Mononuclear cell (primary cell): ENCODE measurements around the gene STX1A. TPM values are rescaled to one million over a fixed set of nuclear protein-coding genes. Genes with fewer than 3 reads are reported as not detected.
"Not testable (repeated sequence)": the region's sequence is repeated elsewhere in the genome, so short reads cannot be mapped to it uniquely, and the experiment has no call there.

ENCODE experiments used
- H3K27me3 ChIP-seq: 2 replicates; pipeline ENCODE4 v1.6.0; 2011; ENCODE audit warnings: low read length, control low read depth; ENCODE audit not compliant: insufficient read depth
- H3K4me1 ChIP-seq: 2 replicates; pipeline ENCODE4 v1.5.1; 2011; ENCODE audit warnings: mild to moderate bottlenecking, low read length, control low read depth; ENCODE audit not compliant: insufficient read depth
- H3K4me3 ChIP-seq: 2 replicates; pipeline ENCODE4 v1.5.1; 2011; ENCODE audit warnings: mild to moderate bottlenecking, low read length, moderate library complexity
- H3K9me3 ChIP-seq: 2 replicates; pipeline ENCODE4 v1.5.1; 2011; ENCODE audit warnings: low read depth, mild to moderate bottlenecking, control low read depth, low read length
- total RNA-seq: library from RNA; depleted of rRNA; stranded (reverse); fragments of >200 nt; gene quantifications from one replicate; pipeline ENCODE4 v1.2.3, GENCODE V29; 2012

Gene STX1A
- total RNA-seq, 1 donor = 18.6 TPM

DNA sequence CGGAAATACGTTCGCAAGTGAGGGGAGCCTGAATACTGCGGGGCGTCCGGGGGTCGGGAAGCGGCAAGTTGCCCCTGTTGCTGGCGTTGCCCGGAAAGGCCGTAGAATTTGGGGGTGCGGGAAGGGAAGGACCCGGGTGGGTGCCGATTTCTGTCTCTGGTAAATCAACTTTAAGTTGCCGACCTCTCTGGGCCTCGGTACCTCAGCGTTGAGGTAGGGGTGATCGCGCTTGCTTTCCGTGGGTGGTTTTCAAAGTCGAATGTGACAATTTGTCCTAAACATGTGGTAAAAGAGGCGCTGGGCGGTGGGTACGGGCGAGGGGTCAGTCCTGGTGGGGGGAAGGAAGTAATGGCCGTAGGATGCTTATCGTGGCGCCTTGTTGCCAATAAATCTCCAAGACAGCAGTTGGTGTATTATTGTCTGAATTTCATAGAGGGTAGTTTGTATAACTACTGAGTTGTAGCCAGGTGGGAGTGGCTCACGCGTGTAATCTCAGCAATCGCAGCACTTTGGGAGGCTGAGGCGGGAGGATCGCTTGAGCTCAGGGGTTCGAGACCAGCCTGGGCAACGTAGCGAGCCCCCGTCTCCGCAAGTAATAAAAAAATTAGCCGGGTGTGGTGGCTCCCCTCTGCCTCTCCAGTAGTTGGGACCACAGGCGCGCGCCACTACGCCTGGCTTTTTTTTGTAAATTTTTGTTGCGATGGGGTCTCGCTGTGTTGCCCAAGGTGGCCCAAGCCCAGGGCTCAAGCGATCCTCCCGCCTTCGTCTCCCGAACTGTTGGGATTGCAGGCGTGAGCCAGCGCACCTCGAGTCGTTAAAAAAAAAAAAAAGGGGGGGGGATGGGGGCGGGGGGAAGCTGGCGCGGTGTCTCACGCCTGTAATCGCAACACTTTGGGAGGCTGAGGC, 35.4 kb downstream of the STX1A start:
- Histone ChIP-seq H3K9me3 (no peaks in the 10 kb centered on the region), H3K4me3 (peak overlapping the region; percentile 94), H3K27me3 (no peaks in the 10 kb centered on the region), H3K4me1 (peaks cover 36% of the 10 kb centered on the region)

DNA sequence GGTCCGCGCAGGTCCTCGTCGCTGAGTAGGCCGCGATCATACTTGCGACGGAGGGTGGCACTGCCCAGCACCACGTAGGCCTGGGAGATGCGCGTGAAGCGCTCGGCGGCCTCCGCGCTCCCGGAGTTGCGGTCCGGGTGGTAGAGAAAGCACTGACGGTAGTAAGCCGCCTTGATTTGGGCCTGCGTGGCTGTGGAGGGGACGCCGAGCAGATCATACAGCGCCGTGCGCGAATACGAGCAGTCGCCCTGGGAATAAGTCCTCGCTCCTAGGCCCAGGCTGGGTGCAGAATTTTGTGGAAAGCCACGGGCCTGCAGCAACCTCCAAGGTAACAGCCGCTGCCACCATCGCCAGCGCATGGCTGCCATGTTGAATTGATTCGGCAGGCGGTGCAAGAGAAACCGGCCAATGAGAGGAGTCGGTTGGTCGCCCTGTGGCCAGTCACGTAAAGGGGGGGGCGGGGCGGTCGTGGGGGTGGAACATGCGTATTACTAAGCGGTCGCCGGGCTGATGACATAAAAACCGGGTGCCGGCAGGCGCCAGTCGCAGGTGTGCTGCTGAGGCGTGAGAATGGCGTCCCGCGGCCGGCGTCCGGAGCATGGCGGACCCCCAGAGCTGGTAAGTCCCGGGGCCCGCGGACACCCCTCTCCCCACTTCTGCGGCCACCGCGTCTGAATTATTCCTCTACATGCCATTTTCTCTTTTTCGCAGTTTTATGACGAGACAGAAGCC, 36.2 kb downstream of the STX1A start, which contains the start of the genes BUD23 and DNAJC30:
Gene BUD23 (plus strand): TSS at position 542 of the 732 bp plus-strand sequence. CDS start 29 bp downstream, at position 571.
Gene DNAJC30 (minus strand): TSS at position 398 of the 732 bp plus-strand sequence. CDS start 30 bp downstream, at position 368.
- peaks cover 36% of the 10 kb centered on the region for H3K4me1 ChIP-seq
- H3K27me3 ChIP-seq = no peaks in the 10 kb centered on the region
- H3K4me3 ChIP-seq = peak within 1 kb of the TSS; percentile 94

DNA sequence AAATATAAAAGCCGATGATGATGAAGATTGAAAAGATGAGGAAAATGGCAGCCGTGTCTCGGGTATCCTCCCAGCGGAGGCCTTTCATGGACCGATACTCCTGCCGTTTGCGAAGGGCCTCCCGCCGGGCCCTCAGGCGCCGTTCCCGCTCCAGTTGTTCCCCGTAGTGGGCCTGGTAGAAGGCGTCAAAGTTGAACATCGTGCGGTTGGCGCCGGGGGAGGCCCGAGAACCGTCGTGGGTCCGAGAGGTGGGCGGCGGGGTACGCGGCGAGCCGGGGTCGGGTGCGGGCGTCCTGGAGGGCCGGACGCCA, 36.8 kb downstream of the STX1A start:
- Histone ChIP-seq H3K9me3 (no peaks in the 10 kb centered on the region), H3K27me3 (no peaks in the 10 kb centered on the region), H3K4me1 (peaks cover 36% of the 10 kb centered on the region), H3K4me3 (peak overlapping the region; percentile 94)

More for the DNA sequence above, 36.2 kb downstream of the STX1A start, which contains the start of the genes BUD23 and DNAJC30:
- H3K9me3 ChIP-seq = no peaks in the 10 kb centered on the region

DNA sequence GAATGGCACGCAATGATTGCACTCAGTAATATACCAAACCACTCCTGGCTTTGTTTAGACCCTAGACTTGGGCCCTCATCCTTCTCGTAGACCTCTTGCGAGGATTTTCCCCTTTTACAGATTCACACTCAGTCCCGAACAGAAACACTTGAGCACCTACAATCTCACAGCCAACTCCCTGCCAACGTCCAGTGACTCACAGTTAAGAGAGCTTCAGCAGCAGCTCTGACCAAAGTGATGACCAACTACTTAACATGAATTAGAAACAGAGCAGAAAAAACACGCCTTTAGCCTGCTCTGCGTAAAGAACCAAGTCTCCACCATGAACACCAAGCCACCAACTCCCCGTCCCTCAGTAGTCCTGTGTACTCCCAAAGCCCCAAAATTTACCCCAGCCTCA, 38.4 kb downstream of the STX1A start:
- Histone ChIP-seq H3K4me1 (peaks cover 36% of the 10 kb centered on the region), H3K27me3 (no peaks in the 10 kb centered on the region), H3K9me3 (no peaks in the 10 kb centered on the region), H3K4me3 (no peak overlapping the region)

DNA sequence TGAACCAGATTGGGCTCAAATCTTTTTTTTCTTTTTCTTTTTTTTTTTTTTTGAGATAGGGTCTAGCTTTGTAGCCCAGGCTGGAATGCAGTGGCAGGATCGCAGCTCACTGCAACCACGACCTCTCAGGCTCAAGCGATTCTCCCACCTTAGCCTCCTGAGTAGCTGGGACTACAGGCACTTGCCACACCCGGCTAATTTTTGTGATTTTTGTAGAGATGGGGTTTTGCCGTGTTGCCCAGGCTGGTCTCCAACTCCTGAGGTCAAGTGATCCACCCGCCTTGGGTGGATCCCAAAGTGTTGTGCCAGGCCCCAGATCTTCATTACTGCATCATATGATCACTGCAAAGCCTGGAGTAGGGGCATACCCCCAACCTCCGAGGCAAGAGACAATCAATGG, 39.0 kb downstream of the STX1A start:
- H3K9me3 ChIP-seq = no peaks in the 10 kb centered on the region
- no peak overlapping the region for H3K4me3 ChIP-seq
- H3K4me1 ChIP-seq = peaks cover 36% of the 10 kb centered on the region
- H3K27me3 ChIP-seq = no peaks in the 10 kb centered on the region

DNA sequence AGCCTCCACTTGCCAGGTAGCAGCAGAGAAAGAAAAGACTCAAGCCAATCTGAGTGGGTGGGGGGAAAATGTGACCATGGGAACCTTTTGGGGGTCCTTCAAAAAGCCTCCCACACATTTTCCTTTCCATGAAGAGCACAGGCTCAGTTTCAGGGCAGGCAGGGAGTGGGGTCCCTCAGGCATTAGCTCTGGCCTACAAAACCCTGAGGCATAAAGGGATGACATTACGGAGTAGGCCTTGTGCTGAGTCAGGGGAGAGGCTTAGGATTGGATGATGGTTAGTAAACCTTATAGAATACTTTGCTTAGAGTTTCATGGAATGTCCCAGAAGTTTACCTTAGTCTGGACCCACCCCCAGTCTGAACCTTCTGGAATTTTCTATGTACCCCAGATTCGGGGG, 39.8 kb downstream of the STX1A start:
- H3K4me3 ChIP-seq = no peak overlapping the region
- H3K4me1 ChIP-seq = peaks cover 30% of the 10 kb centered on the region
- H3K9me3 ChIP-seq = no peaks in the 10 kb centered on the region
- no peaks in the 10 kb centered on the region for H3K27me3 ChIP-seq

DNA sequence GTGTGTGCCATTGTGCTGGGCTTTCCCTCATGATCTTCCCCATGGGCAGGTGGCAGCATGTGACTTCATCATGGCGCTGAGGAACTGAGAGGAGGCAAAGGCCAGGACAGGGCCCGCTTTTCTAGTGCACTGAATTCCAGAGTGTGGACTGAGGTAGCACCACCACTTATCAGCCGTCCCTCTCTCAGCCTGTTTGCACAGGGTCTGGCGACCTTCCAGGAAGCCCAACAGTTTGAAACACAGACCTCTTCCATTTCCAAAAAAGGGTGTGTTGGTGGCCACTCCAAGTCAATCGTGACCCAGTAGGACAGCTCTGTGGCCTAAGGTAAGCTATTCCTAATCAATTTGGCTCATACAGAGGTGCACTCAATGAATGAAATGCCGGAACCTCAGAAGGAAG, 40.6 kb downstream of the STX1A start:
- peaks cover 22% of the 10 kb centered on the region for H3K4me1 ChIP-seq
- H3K9me3 ChIP-seq = no peaks in the 10 kb centered on the region
- H3K27me3 ChIP-seq = no peaks in the 10 kb centered on the region
- no peak overlapping the region for H3K4me3 ChIP-seq

DNA sequence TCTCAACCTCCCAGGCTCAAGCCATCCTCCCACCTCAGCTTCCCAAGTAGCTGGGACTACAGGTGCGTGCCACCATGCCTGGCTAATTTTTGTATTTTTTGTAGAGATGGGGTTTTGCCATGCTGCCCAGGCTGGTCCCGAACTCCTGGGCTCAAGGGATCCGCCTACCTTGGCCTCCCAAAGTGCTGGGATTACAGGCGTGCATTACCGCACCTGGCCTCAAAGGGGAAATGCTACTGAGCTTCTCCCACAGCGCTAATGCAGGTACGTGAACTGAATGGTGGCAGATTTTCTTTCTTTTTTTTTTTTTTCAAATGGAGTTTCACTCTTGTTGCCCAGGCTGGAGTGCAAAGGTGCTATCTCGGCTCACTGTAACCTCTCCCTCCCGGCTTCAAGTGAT, 43.4 kb downstream of the STX1A start:
- not testable (repeated sequence) for H3K27me3 ChIP-seq, H3K4me3 ChIP-seq, H3K9me3 ChIP-seq, H3K4me1 ChIP-seq

DNA sequence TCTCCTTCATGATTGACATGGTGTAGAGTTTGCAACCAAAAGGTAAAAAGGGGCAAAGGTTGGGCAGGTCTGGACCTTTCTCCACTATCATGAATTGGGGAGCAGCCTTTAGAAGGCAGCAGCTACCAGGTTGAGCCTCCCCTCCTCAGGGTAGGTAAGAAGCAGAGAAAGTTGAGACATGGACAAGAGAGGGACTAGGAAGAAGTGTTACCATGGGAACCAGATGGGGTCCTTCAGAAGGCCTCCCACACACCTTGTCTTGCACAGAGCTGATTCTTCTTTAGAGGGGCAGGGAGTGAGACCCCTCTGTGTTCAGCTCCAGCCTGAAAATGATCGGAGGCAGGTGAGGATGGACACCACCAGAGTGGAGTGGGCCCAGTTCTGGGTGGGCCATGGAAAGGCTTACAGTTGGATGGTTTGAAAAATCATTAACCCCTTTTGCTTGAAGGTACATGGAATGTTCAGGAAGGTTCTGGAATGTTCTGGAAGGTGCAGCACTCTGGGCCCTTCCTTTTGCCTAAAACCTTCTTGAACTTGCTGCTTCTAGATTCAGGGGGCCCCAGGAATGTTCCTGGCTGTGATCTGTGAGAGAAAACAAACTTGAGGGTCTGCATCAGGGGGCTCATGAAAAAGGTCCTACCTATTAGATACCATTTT, 44.9 kb downstream of the STX1A start:
- no peaks in the 10 kb centered on the region for H3K27me3 ChIP-seq
- H3K9me3 ChIP-seq = no peaks in the 10 kb centered on the region
- H3K4me3 ChIP-seq = no peak overlapping the region
- H3K4me1 ChIP-seq = no peaks in the 10 kb centered on the region

DNA sequence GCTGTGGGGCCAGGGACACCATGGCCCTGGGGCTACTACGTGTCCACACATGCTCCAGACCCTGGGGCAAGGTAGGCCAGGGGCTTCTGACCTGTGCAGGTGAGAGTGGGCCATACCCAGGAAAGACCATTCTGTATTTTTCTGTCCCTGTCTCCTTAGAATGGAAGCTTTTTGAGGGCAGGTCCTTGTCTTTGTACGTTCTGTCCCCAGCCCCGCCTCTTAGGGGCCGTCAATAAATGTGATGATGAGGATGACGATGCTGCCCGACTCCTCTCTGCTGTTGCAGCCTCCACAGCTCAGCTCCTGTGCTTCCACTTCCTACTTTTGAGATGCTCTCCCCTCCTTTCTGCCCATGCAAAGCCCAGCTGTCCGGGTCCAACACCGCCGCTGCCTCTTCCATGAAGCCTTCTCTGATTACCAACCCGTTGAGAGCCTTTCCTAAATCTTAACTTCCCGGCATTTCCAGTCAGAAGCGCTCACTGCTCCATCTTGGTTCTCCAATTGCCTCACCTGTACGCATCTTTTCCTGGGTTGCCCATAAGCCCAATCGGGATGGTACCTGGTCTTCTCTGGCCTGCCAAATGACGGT, 47.5 kb downstream of the STX1A start:
- Histone ChIP-seq H3K27me3 (peaks cover 12% of the 10 kb centered on the region), H3K4me1 (peaks cover 11% of the 10 kb centered on the region), H3K9me3 (no peaks in the 10 kb centered on the region), H3K4me3 (no peak overlapping the region)

DNA sequence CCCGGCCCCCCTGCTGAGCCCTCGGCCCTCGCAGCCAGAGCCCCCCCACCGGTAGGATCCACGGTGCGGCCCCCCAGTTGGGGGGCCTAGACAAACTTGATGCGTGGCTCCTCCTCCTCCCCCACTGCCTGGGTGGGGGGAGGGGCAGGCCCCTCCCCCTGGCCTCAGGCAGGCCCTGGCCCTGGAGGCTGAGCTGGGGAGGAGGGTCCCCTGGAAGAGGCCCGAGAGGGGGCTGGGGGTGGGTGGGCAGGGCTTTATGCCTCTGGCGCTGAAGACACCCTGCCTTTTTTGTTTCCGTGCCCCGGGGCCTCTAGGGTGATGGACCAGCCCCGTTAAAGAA, 48.2 kb downstream of the STX1A start:
- peaks cover 11% of the 10 kb centered on the region for H3K4me1 ChIP-seq
- H3K4me3 ChIP-seq = no peak overlapping the region
- peaks cover 13% of the 10 kb centered on the region for H3K27me3 ChIP-seq
- no peaks in the 10 kb centered on the region for H3K9me3 ChIP-seq

DNA sequence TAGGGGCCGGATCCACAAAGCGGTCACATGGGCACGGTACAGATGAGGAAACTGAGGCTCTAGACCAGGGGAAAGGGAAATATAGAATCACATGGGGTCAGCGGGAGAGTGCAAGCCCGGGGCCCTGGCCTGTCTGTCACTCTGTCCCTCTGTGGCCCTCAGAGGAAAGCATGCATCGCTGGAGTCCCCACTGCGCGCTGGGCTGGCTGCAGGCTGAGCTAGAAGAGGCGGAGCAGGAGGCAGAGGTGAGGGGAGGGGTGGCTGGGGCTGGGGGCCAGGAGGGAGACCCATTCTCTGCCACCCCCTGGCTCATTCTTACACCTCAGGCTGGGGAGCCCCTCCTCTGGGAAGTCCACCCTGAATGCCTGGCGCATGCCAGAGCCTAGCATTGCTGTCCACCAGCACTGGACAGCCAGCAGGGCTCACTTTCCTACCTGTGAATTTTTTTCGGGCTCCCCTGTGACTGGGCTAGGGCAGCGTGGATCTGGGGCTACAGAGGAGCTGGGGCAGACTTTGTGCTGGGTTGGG, 49.5 kb downstream of the STX1A start:
- Histone ChIP-seq H3K27me3 (peaks cover 21% of the 10 kb centered on the region), H3K4me3 (no peak overlapping the region), H3K9me3 (no peaks in the 10 kb centered on the region), H3K4me1 (peaks cover 11% of the 10 kb centered on the region)

DNA sequence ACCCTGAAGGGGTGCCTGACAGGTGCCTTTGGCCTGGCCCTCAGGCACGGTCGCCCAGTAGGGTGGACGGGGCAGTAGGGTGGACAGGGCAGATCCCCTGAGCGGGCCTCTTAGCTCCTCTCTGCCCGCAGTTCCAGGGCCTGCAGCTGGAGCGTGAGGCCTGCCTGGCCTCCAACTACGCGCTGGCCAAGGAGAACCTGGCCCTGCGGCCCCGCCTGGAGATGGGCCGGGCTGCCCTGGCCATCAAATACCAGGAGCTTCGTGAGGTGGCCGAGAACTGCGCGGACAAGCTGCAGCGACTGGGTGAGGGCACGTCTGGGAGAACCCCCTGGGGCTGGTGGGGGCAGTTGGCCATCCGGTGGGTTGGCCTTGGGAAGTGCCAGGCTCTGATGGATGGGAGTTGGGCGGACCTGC, 50.2 kb downstream of the STX1A start:
- Histone ChIP-seq H3K27me3 (peaks cover 25% of the 10 kb centered on the region), H3K4me1 (peaks cover 11% of the 10 kb centered on the region), H3K4me3 (no peak overlapping the region), H3K9me3 (no peaks in the 10 kb centered on the region)

DNA sequence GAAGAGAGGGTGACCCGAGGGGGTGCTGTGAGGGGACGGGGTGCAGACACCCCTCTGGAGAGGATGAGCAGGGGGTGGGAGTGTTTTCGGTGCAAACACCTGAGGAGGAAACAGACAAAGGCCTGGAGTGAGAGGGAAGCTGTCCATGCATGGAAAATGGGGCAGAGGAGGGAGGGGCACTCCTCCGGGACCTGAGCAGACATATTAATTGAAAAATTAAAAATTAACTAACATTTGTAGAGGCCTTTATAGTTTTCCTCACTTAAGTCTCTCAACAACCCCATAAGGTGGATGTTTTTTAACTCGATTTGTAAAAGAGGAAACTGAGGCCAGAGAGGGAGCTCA, 50.6 kb downstream of the STX1A start:
- Histone ChIP-seq H3K4me3 (no peak overlapping the region), H3K27me3 (peaks cover 29% of the 10 kb centered on the region), H3K4me1 (peaks cover 11% of the 10 kb centered on the region)

More for the DNA sequence above, 50.6 kb downstream of the STX1A start:
- no peaks in the 10 kb centered on the region for H3K9me3 ChIP-seq
